HG03460 (cell line): Measurements from ENCODE around the gene TRPC3.
"Not testable (repeated sequence)": the region's sequence is repeated elsewhere in the genome, so short reads cannot be mapped to it uniquely, and the experiment has no call there.

ENCODE experiments used
- ATAC-seq: cut with Tn5 transposase; IDR thresholded peaks from one replicate; pipeline ENCODE4 v1.9.1; 2021; ENCODE audit not compliant: unreplicated experiment

TRPC3 gene

GRCh38 chr4:121950212-121950679 lies 1.6 kb downstream of the TRPC3 start:
- peak; percentile 83 for ATAC-seq

GRCh38 chr4:121946644-121947043 lies 5.2 kb downstream of the TRPC3 start:
- no peak for ATAC-seq

- no peak for ATAC-seq
Observed at GRCh38 chr4:121943941-121944340, 7.9 kb downstream of the TRPC3 start.

GRCh38 chr4:121939690-121940089 lies 12.2 kb downstream of the TRPC3 start:
- no peak for ATAC-seq

- no peak for ATAC-seq
Observed at GRCh38 chr4:121938282-121939092, 13.4 kb downstream of the TRPC3 start.

GRCh38 chr4:121936101-121936500 lies 15.8 kb downstream of the TRPC3 start:
- no peak for ATAC-seq

GRCh38 chr4:121934635-121935034 lies 17.2 kb downstream of the TRPC3 start:
- ATAC-seq = no peak

GRCh38 chr4:121932212-121932974 lies 19.5 kb downstream of the TRPC3 start:
- no peak for ATAC-seq

- ATAC-seq = no peak
Observed at GRCh38 chr4:121930304-121930703, 21.6 kb downstream of the TRPC3 start.

- no peak for ATAC-seq
Observed at GRCh38 chr4:121927948-121928347, 23.9 kb downstream of the TRPC3 start.

- not testable (repeated sequence) for ATAC-seq
Observed at GRCh38 chr4:121926490-121926889, 25.4 kb downstream of the TRPC3 start.

- ATAC-seq = no peak
Observed at GRCh38 chr4:121923306-121923705, 28.6 kb downstream of the TRPC3 start.

- no peak for ATAC-seq
Observed at GRCh38 chr4:121913667-121914066, 38.2 kb downstream of the TRPC3 start.

GRCh38 chr4:121908346-121908745 lies 43.5 kb downstream of the TRPC3 start:
- ATAC-seq = no peak

GRCh38 chr4:121900132-121900983 lies 51.5 kb downstream of the TRPC3 start:
- peak; percentile 90 for ATAC-seq

- ATAC-seq = no peak
Observed at GRCh38 chr4:121898150-121898549, 53.7 kb downstream of the TRPC3 start.

GRCh38 chr4:121888134-121888533 lies 63.7 kb downstream of the TRPC3 start:
- no peak for ATAC-seq

- ATAC-seq = no peak
Observed at GRCh38 chr4:121885115-121885514, 66.7 kb downstream of the TRPC3 start.

GRCh38 chr4:121881158-121881557 lies 70.7 kb downstream of the TRPC3 start:
- no peak for ATAC-seq

GRCh38 chr4:121879135-121879534 lies 72.7 kb downstream of the TRPC3 start:
- ATAC-seq = no peak
